ENCODE measurements around the gene MAST3.

DNA sequence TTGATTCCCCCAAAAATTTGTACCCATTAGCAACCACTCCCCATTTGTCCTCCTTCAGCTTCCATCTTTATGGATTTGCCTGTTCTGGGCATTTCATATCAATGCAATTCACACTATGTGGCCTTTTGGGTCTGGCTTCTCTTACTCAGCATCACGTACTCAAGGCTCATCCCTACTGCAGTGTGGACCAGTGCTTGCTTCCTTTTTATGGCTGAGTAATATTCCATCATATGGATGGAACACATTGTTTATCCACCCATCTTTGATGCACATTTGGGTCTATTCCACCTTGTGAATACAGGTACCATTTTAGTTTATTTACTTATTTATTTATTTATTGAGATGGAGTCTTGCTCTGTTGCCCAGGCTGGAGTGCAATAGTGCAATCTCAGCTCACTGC is 42.9 kb downstream of the MAST3 start:
- no peak for TF ChIP-seq CTCF (IDR thresholded peaks at IDR 0.05 in 4 of 5, conservative IDR thresholded peaks at IDR 0.05 in 1 of 5)
- TF ChIP-seq POLR2A (IDR thresholded peaks at IDR 0.05), result no peak
